Prostate gland (tissue), 2 donors: ENCODE data around the gene LMX1B. TPM values are rescaled to one million over a fixed set of nuclear protein-coding genes. Genes with fewer than 3 reads are reported as not detected.

Source experiments
- DNase-seq: peaks from one replicate; pipeline ENCODE4 v3.0.0-alpha.2; 2019; ENCODE audit warnings: low spot score
- H3K27ac ChIP-seq, 2 donors: fragments of 200-600 bp; sonication (generic); 2 replicates each; pipeline ENCODE4 v1.5.1; 2017 to 2019
- H3K27me3 ChIP-seq: fragments of 200-600 bp; sonication (generic); replicated peaks from 2 replicates; pipeline ENCODE4 v1.5.1; 2019; ENCODE audit not compliant: insufficient read depth
- H3K36me3 ChIP-seq, 2 donors: fragments of 200-600 bp; sonication (generic); 1 replicate in 1 of 2; 2 replicates in 1 of 2; pipeline versions ENCODE4 v1.5.1 to v1.8.1; 2017 to 2019
- H3K4me1 ChIP-seq: fragments of 200-600 bp; sonication (generic); replicated peaks from 2 replicates; pipeline ENCODE4 v1.5.1; 2019
- H3K4me3 ChIP-seq, 2 donors: fragments of 200-600 bp; sonication (generic); 2 replicates each; pipeline ENCODE4 v1.5.1; 2017 to 2019
- H3K9me3 ChIP-seq: fragments of 200-600 bp; sonication (generic); 2 replicates; pipeline ENCODE4 v1.5.1; 2017
- CTCF ChIP-seq, 4 experiments: fragments of 200-600 bp in 2 of 4; fragments of 450-650 bp in 2 of 4; sonication (generic) in 2 of 4; IDR thresholded peaks; 1 replicate in 3 of 4; 2 replicates in 1 of 4; pipeline ENCODE4 v1.5.1; 2016 to 2019; ENCODE audit warnings: antibody characterized with exemption in 4 of 4, mild to moderate bottlenecking in 2 of 4, moderate library complexity in 2 of 4
- POLR2A ChIP-seq: fragments of 450-650 bp; IDR thresholded peaks from one replicate; pipeline ENCODE4 v1.6.1; 2016; ENCODE audit warnings: antibody characterized with exemption, mild to moderate bottlenecking
- POLR2AphosphoS5 ChIP-seq: sonication (generic); formaldehyde crosslinking; IDR thresholded peaks from one replicate; pipeline ENCODE4 v1.6.1; 2017; ENCODE audit warnings: antibody characterized with exemption
- WGBS: methylation state at CpG from one replicate; pipeline ENCODE4 v1.1.5; 2018; 5-methylcytosine and 5-hydroxymethylcytosine counted together
- intact Hi-C: fragments of 100-400 bp; cut with DNase I; formaldehyde crosslinking; loops from one replicate; pipeline ENCODE4 v1.14.2; 2022
- total RNA-seq, 2 donors: library from RNA; depleted of rRNA; stranded (reverse); fragments of >200 nt; gene quantifications; one replicate each; pipeline ENCODE4 v1.1.0, GENCODE V29; 2016

Gene LMX1B
- total RNA-seq, 2 donors from 2014 or later = 0.18 to 2.1 TPM

- TF ChIP-seq CTCF (IDR thresholded peaks at IDR 0.05) (no peak), POLR2AphosphoS5 (no peak), POLR2A (no peak)
- Histone ChIP-seq H3K4me3 (no peak overlapping the region), H3K27ac (no peak overlapping the region), H3K36me3 (no peaks in the 10 kb centered on the region), H3K4me1 (no peaks in the 10 kb centered on the region), H3K9me3 (no peaks in the 10 kb centered on the region), H3K27me3 (peaks cover 18% of the 10 kb centered on the region)
- DNase-seq = no peak
- intact Hi-C loops = no loop called here
- 14% methylated on average over 21 of the region's 24 CpGs for WGBS
Measured at GRCh38 chr9:126676685-126677143, 63.0 kb downstream of the LMX1B start.

GRCh38 chr9:126677188-126678084, 63.7 kb downstream of the LMX1B start:
- WGBS = 32% methylated on average over 11 of the region's 11 CpGs
- no peak overlapping the region for H3K4me3 ChIP-seq
- TF ChIP-seq POLR2A (no peak), CTCF (IDR thresholded peaks at IDR 0.05) (no peak), POLR2AphosphoS5 (no peak)
- intact Hi-C loops = no loop called here
- H3K4me1 ChIP-seq = no peaks in the 10 kb centered on the region
- no peaks in the 10 kb centered on the region for H3K9me3 ChIP-seq
- H3K36me3 ChIP-seq = no peaks in the 10 kb centered on the region
- peaks cover 18% of the 10 kb centered on the region for H3K27me3 ChIP-seq
- no peak overlapping the region for H3K27ac ChIP-seq
- DNase-seq = no peak

- WGBS = 86% methylated on average over 4 of the region's 4 CpGs
Measured at GRCh38 chr9:126678989-126679388, 65.3 kb downstream of the LMX1B start.

GRCh38 chr9:126681336-126681735, 67.6 kb downstream of the LMX1B start:
- Histone ChIP-seq H3K9me3 (no peaks in the 10 kb centered on the region), H3K4me3 (no peak overlapping the region), H3K36me3 (no peaks in the 10 kb centered on the region), H3K4me1 (no peaks in the 10 kb centered on the region), H3K27ac (no peak overlapping the region), H3K27me3 (peaks cover 15% of the 10 kb centered on the region)
- 43% methylated on average over 7 of the region's 7 CpGs for WGBS
- TF ChIP-seq POLR2A (no peak), POLR2AphosphoS5 (no peak), CTCF (IDR thresholded peaks at IDR 0.05) (no peak)
- intact Hi-C loops = no loop called here
- no peak for DNase-seq

More at GRCh38 chr9:126678989-126679388, 65.3 kb downstream of the LMX1B start:
- DNase-seq = no peak
- H3K9me3 ChIP-seq = no peaks in the 10 kb centered on the region
- intact Hi-C loops = no loop called here
- H3K4me1 ChIP-seq = no peaks in the 10 kb centered on the region
- no peaks in the 10 kb centered on the region for H3K36me3 ChIP-seq
- no peak overlapping the region for H3K4me3 ChIP-seq
- peaks cover 20% of the 10 kb centered on the region for H3K27me3 ChIP-seq
- no peak overlapping the region for H3K27ac ChIP-seq
- no peak for TF ChIP-seq CTCF (IDR thresholded peaks at IDR 0.05)
- no peak for TF ChIP-seq POLR2A
- TF ChIP-seq POLR2AphosphoS5 = no peak
